Glomerular endothelial cell (primary cell): ENCODE measurements around the gene POLD4. TPM values are rescaled to one million over a fixed set of nuclear protein-coding genes. Genes with fewer than 3 reads are reported as not detected.
"Not testable (repeated sequence)": the region's sequence is repeated elsewhere in the genome, so short reads cannot be mapped to it uniquely, and the experiment has no call there.

Experiments
- DNase-seq: peaks from one replicate; pipeline ENCODE4 v3.0.0-alpha.2; 2011; ENCODE audit warnings: low read depth, low spot score; ENCODE audit errors: extremely low read depth
- total RNA-seq: library from RNA; depleted of rRNA; stranded (reverse); fragments of >200 nt; gene quantifications from 2 replicates; pipeline ENCODE4 v1.2.3, GENCODE V29; 2015

The POLD4 gene
- total RNA-seq, 1 donor from 2014 or later, result 120 TPM

DNA sequence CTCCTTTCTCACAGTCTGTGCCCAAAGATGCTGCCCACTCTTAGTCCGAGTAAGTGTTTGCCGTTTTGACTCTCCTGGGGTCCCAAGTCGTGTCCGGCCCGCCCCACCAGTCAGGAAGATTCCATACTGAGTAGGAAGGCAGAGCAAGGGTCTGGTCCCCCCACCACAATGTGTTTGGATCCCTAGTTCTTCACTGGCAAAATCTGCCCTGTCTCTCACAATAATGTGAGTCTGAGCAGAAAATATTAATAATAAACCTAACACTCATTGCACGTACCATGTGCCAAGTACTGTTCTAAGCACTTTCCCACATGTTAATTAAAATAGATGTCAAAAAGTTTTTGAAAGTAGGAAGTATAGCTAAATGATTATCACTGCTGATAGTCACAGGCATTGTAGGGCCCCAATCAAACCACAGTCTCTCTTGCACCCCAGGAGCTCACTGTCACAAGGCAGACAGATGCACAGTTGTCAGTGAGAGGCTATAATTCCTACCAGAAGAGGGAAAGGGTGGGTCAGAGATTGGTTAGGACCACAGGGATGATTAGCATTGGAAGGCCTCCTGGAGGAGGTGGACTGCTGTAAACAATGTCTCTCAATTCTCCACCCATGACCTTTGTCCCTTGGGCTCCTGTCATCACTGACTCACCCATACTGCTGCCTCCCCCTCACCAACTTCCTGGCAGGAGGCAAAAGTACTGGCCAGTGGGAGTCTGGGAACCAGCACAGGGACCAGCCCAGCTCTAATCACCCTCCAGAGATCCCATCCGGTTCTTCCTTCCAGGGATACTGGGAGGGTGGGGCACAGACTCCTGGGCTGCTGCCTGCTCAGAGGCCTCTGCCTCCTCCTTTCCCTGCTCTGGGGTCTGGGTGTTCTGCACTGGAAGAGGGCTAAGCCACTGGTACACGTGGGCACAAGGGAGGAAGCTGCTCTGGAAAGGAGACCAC, 1.0 kb upstream of the POLD4 start:
- no peak for DNase-seq

DNA sequence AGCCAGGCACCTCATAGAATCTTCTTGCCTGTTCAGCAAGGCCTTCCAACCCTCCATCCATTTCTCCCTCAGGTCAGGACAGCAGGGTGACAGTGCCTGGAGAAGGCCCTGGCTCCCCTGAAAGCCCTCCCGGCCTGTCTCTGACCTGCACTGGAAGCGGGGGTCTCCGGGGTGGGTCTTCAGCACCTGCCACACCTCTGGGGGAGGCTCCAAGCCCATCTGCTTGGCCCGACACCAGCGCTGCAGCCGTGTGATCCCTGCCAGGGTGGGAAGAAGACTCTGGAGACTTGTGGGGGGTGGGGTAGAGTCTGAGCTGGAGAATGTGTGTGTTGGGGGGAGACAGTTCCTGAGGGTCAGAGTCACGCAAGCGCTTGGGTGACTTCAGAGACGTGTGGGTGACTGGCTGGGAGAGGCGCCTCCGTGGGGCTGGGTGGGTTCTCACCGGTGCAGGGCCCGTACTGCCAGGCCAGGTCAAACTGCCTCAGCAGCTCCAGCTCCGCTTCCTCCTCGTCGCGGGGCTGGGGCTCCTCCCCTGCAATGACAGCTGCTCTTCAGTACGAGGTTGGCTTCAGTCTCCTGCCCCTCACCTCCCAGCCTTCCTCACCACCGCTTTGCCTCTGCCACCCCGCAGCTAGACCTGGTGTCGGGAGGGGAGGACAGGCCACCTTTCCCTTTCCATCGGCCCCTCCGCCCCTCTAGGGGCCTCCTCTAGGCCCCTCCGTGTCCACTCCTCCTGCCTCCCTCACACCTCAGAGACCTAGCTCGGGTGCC, 615 bp downstream of the POLD4 start:
- no peak for DNase-seq

DNA sequence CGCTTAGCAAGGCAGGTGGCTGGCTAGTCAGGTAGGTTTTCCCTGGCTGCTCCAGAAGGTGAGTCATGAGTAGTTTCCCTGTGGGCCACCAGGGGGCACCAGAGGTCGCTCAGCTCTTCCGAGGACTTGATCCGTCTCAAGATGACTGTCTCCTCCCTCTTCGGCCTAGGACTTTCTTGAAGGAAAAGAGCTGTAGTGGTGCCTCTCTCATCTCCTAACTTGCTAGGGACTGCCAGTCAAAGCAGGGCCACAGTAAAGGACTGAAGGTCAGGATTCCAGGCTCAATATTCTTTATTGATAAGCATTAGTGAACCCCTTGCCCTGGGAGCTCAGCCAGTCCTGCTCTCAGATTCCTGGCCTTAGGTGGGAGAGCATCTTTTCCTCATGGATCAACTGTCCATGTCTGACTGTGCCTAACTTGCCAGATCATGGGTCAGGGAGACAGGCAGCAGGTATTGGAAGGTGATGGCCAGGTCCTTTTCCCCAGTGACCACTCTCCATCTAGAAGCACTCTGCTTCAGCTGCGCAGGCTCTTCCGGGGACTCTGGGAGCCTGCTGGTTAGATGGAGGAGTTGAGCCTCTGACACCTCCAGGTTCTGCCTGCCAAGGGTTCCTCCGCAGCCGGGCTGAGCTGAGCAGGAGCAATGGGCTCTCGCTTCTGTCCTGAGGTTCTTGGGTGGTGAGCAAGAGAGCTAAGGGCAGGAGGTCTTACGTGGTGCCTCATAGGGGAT, 1.9 kb downstream of the POLD4 start:
- no peak for DNase-seq

DNA sequence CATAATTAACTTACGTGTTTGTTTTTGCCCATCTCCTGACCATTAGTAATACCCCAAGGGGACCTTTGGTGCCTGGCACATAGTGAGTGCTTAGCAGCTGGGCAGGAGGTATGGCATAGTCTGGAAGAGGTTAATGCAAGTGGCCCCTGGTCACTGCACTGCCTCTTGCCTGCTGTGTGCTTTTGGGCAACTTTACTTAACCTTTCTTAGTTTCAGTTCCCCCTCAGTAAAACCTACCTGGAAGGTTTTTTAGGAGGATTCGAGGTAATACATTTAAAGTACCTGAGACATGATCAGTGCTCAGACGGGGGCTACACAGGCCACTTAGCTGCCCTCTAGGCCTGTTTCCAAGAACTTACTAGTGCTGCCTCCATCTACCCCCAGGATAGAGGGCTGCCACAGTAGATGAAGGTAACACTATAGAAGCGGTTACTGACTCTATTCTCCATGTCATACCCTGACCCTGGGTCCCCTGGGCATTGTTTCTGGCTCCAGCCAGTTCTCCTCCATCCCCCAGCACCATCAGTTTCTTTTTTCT, 3.3 kb downstream of the POLD4 start:
- DNase-seq, result no peak

DNA sequence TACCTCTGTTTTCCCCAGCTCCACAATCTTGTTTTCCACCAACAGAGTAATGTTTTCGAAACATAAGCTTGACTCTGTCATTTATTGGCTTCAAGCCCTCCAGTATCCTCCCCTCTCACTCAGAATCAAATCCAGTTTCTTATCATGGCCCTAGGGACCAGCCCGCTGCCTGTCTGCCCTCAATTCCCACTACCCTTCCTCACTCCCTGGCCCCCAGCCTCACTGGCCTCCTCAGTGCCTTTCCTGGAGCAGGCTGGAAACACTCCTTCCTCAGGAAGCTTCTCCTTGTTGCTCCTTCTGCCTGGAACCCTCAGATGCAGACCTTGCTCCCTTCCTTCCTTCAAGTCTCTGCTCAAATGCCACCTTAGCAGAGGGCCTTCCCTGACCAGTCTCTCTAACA, 3.9 kb downstream of the POLD4 start:
- DNase-seq, result no peak

DNA sequence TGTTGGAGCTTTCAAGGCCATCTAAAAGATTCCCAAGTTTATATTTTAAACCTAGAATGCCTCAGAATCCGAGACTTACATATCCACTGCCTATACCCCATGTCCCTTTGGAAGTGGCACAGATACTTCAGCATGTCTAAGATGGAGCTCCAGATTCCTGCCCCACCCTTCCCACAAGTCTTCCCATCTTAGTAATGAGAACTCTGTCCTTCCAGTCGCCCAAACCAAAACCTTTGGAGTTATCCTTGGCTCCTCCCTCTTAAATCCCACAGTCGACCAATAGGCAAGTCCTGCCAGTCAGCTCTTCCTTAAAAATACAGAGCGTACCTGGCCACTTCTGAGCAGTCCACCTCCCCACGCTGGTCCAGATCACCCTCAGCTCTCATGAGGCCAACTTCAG, 4.3 kb downstream of the POLD4 start:
- DNase-seq, result no peak

DNA sequence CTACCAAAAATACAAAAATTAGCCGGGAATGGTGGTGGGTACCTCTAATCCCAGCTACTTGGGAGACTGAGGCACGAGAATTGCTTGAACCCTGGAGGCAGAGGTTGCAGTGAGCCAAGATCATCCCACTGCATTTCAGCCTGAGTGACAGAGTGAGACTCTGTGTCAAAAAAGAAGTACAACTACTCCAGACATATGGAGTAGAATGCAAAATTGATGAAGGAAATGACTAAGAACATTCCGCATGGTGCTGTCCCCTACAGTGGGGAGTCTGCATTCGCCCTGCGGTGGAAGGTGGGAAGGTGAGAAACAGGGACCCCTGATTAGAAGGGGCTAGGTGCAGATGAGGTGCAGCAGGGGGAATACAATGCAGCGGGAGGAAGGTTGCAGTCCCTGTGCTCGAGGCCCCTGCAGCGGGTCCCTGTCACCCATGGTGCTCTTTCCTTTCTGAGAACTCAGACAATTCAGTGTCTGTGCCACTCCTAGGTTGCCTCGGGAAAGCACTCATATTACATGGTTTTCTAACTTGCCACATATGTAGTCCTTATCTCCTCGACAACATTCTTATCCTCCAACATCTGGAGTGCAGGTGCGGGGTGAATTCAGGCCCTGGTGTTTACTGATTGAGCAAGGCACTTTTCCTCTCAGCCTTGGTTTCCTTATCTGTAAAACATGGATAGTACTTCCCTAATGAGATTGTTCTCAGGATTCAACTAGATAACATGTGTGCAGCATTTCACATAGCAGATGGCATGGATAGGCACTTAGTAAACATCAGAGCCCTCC, 5.2 kb downstream of the POLD4 start:
- DNase-seq, result no peak

DNA sequence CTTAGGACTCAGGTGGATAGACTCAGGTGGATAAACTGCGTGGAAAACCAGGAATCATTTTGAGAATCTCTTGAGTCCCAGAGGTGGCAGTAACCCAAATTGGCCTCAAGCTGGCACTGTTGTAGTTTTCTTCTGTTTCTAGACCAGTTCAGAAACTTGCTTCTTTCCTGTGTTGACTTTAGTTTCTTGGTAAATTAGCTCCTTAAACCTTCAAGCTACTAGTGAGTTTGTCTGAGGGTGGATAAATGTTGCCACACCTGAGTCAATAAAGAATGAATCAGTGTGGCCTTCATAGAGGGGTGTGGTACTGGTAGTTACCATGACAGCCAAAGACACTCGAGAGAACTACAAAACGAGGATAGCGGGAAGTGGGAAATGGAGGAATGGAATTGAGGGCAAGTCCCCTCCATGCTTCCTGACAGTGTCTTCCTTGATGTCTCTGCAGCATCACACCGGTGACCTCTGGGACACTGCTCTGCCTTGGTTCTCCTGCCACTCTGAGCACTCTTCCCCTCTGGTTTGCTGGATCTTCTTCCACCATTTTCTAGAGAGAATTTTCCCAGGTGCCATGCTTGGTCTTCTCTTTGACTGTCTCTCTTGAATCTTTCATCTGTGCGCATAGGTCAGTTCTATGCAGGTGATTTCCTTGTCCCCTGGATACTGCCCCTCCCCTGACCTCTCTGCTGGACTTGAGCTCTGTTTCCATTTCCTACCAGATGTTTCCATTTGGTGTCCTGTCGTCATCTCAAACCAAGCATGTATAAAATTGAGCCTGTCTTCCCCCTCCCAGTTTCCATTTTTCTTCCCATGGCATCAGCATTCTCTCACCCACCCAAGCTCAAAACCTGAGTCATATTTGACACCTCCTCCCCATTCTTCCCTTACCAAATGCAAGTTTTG, 7.2 kb downstream of the POLD4 start:
- no peak for DNase-seq

DNA sequence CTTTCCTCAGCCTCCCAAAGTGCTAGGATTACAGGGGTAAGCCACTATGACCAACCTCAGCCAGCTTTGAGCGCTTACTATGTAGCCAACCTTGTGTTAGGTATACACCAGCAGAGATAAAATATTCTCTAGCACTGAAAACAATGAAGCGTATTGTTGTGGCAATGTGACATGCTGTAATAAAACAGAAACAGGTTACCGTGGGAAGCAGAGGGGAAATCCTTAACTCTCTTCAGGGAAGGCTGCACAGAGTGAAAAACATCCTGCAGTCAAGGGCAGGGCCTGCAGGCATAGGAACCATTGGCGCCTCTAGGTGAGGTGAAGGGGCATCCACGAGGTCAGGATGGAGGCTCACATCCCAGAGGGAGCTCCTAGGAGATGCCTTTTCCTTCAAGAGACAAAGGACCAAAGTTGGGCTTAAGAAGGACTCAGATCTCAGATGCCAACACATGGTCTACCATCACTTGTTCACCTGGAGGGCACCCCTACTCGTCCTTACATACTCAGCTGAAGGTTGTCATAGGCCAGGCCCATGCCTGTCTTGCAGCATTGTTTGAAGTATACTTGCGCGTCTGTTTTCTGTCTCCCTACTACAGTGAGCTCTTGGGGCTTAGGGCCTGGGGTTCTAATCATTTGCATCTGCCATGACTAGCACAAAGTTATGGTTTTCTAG, 8.0 kb downstream of the POLD4 start:
- DNase-seq, result no peak

DNA sequence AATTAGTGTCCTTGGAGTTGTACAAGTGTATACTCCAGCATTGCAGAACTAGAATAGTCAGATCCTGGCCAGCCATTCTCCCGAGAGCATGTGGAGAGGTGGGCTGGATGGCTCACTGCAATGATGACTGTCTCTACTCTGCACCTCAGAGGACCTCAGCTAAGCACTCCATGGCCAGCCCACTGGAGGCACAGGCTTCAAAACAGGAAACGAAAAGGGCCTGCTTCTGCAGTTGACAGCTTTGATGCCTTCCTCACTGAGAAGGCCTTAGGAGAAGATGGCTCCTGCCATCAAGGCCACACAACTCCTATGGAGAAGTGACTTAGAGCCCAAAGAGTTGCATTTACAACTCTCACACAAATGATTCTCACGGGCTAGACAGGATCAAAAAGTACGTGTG, 9.1 kb downstream of the POLD4 start:
- DNase-seq, result no peak

DNA sequence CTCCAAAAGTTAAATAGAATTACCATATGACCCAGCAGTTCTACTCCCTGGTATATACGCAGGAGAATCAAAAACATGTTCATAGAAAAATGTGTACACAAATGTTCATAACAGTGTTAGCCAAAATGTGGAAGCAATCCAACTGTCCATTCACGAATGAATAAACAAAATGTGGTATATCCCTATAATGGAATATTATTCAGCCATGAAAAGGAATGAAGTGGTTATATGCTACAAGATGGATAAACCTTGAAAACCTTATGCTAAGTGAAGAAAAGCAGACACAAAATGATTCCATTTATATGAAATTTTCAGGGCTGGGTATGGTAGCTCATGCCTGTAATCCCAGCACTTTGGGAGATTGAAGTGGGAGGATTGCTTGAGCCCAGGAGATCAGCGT, 16.1 kb downstream of the POLD4 start:
- no peak for DNase-seq

DNA sequence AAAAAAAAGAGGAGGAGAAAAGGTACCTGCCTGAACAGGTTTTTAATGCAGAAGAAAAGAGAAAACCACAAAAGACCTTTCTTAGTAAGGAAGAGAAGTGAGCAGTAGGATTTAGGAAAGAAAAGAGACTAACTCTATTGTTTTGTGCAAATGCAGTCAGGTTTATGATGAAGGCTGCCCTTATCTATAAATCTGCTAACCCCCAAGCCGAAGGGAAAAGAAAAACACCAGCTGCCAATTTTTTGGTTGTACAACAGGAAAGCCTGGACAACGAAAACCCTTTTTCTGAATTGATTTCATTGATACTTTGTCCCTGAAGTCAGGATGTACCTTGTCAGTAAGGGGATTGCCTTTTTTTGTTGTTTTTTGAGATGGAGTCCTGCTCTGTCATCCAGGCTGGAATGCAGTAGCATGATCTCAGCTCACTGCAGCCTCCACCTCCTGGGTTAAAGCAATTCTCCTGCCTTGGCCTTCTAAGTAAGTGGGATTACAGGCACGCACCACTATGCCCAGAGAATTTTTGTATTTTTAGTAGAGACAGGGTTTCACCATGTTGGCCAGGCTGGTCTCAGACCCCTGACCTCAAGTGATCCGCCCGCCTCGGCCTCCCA, 21.2 kb downstream of the POLD4 start:
- DNase-seq, result no peak

DNA sequence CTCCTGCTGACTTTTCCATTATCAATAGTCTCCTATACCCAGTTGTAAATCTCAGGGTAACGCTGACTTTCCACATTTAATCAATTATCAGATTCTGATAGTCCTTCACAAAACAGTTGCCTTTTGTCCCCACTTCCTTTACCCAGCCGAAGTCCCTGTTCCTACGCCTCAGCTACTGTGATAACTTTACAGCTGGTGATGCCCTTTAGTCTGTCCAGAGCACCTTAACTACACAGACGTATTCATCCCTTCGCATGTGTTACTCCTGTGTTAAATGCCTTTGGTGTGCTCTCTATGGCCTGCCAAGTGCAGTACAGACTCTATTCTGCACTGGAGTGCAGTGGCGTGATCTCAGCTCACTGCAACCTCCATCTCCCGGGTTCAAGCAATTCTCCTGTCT, 29.8 kb downstream of the POLD4 start:
- no peak for DNase-seq

DNA sequence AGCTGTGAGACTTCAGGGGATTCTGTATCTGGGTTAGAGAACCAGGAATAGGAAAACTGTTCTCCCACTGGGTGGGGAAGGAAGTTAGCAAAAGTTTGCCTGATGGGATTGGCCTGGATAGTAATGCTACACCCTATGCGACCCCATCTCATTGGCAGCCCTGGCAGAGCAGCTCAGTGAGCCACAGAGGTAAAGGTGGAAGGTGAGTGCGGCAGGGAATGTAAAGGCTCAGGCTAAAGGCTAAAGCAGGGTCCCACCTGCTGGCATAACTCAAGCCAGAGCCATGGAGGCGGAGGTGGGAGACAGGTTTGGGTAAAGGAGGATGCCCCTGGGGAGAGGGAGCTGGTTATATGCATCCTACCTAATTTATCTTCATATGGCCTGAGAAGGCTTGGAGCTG, 31.3 kb downstream of the POLD4 start:
- no peak for DNase-seq

DNA sequence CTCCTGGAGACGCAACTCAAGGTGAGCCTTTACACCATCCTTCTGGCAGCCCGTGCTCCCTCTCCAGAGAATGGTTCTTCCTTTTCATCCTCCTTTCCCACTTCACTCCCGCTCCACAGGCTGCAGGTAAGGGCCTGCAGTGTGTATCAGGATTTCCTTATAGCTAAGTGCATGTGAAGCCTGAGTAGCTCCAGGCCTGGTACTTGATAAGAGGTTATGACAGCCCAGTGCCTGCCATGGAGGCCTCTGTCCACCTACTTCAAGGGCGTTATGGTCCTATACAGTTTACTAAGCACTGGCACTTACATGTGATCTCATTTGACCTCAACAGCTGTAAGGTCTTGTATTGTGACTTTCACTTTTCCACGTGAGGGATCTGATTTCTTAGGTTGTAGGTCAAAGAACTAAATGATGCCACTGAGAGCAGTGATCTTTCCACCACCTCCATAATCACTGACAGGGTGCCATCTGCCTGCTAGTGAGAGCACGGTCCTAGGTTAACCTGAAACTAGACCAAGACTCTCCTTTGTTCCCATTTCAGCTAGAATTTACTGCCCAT, 32.0 kb downstream of the POLD4 start:
- no peak for DNase-seq

DNA sequence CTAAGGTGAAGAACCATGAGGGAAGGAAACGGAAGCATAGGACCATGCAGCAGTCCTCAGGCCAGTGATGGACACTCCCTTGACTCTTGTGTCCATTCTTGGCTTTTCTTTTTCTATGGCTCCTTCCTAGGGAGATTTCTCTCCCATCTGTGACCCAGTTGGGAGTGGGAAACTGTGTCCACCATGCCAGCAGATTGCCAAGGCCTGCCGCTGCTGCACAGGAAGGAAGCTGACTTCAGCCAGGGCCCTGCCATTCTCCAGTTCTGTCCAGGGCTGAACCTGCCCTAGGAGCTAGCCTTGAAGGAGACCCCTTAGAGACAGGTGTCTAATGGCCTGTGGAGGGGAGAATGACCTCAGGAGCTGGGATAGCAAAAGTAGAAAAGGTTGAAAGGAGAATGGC, 32.7 kb downstream of the POLD4 start:
- no peak for DNase-seq

DNA sequence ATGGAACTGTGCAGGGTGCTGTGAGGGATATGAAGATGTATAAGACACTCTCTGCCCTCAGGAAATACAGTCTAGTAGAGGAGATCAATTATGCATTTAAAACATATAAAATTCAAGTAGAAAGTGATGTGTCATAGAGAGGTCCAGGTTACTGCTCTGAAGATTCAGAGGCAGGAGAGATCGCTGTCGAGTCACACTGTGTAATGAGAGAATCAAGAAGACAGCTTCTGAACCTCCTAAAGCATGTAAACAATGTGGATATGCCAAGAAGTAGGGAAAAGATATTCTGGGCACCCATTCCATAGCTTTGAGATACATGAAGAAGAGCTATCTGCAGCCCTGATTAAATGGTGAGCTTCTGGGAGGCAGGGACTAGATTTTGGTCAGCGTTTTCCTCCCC, 33.3 kb downstream of the POLD4 start:
- DNase-seq, result no peak

DNA sequence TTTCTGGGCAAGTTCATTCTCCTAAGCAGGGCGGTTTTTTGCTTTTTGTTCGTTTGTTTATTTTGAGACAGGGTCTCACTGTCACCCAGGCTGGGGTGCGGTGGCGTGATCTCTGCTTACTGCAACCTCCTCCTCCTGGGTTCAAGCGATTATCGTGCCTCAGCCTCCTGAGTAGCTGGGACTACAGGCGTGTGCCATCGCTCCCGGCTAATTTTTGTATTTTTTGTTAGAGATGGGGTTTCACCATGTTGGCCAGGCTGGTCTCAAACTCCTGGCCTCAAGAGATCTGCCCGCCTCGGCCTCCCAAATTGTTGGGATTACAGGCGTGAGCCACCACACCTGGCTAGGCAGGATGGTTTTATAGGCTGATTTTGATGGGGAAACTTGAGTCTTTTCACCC, 34.5 kb downstream of the POLD4 start:
- not testable (repeated sequence) for DNase-seq
